ENCODE measurements around the gene RFTN1. TPM values are rescaled to one million over a fixed set of nuclear protein-coding genes. Genes with fewer than 3 reads are reported as not detected.

The RFTN1 gene
- total RNA-seq, 6 experiments from 2014 or later: 15.1 to 36.0 (median 19.8) TPM

DNA sequence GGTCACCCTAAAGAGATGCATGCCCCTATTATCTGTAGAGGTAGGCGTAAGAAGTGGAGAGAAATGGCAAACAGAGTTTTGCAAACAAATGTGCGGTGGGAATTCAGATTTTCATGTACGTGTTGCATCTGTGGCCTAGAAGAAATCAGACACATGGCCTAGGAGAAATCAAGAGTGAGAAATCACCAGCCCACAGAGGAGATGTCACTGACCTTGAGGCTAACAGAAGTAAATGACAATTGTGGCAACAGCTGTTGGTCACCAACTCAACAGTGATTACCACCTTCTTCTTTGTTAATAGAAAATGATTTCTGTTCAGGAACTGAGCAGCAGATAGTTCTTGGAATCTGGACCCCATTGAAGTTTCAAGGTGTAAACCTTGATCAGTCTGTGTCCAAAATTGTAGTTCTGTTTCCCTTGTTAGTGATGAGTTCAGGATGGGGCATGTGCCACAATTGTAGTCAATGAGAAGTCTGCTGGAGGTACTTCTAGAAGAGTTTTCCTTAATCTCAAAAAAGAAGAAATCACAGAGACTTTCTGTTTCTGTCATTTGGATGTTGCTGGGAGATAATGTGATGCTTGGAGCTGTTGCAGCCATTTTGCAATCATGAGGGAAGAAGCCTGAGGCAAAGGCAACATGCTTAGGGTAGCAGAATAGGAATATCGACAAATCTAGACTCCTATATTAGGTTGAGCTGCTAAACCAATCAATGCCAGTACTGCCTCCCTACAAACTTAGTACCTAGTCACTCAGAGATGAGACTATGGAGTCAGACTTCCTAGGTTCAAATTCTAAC is 34.3 kb upstream of the RFTN1 start:
- H3K36me3 ChIP-seq: no peaks in the 10 kb centered on the region
- DNase-seq: no peak
- WGBS (ENCODE audit: insufficient coverage, low coverage, low lambda C conversion rate, missing lambda C conversion rate): 95% methylated on average over 4 of the region's 4 CpGs
- H3K4me3 ChIP-seq: no peak overlapping the region
- no peak for ATAC-seq
- intact Hi-C loops (cut with DNase I): loop anchor here in 1 of 2 donors (10.0 kb wide), 1 partner anchor 263 kb away; no protein-coding TSS in a partner anchor
- no peak overlapping the region for H3K27ac ChIP-seq
- no peaks in the 10 kb centered on the region for H3K27me3 ChIP-seq
- no peaks in the 10 kb centered on the region for H3K9me3 ChIP-seq
- TF ChIP-seq CTCF (IDR thresholded peaks at IDR 0.05) (no peak), POLR2A (IDR thresholded peaks at IDR 0.05) (no peak)
- peaks cover 0 to 4% (median 0%) of the 10 kb centered on the region in 4 donors for H3K4me1 ChIP-seq

- Histone ChIP-seq H3K27me3 (no peaks in the 10 kb centered on the region), H3K4me3 (no peak overlapping the region), H3K4me1 (peaks cover 0 to 4% (median 0%) of the 10 kb centered on the region in 4 donors), H3K36me3 (no peaks in the 10 kb centered on the region), H3K9me3 (no peaks in the 10 kb centered on the region), H3K27ac (peak overlapping the region in 1 of 3 donors; percentile 15)
- ATAC-seq: peak; percentile 24 to 58 (median 46)
- no peak for TF ChIP-seq POLR2A (IDR thresholded peaks at IDR 0.05)
- TF ChIP-seq CTCF (IDR thresholded peaks at IDR 0.05): no peak
- DNase-seq: peak in 1 of 3 donors; percentile 32
- intact Hi-C loops (cut with DNase I): loop anchor here in 1 of 2 donors (10.0 kb wide), 1 partner anchor 262 kb away; no protein-coding TSS in a partner anchor
- 61% methylated on average over 5 of the region's 12 CpGs for WGBS (ENCODE audit: insufficient coverage, low coverage, low lambda C conversion rate, missing lambda C conversion rate)
Measured at GRCh38 chr3:16546186-16547010, 32.9 kb upstream of the RFTN1 start.

GRCh38 chr3:16545413-16546185 is 32.1 kb upstream of the RFTN1 start:
- TF ChIP-seq POLR2A (IDR thresholded peaks at IDR 0.05) (no peak), CTCF (IDR thresholded peaks at IDR 0.05) (no peak)
- Histone ChIP-seq H3K4me3 (no peak overlapping the region), H3K27ac (peak overlapping the region in 1 of 3 donors; percentile 15), H3K9me3 (no peaks in the 10 kb centered on the region), H3K4me1 (peaks cover 0 to 4% (median 0%) of the 10 kb centered on the region in 4 donors), H3K36me3 (no peaks in the 10 kb centered on the region), H3K27me3 (no peaks in the 10 kb centered on the region)
- peak in 1 of 4 donors; percentile 59 for ATAC-seq
- 68% methylated on average over 9 of the region's 10 CpGs for WGBS (ENCODE audit: insufficient coverage, low coverage, low lambda C conversion rate, missing lambda C conversion rate)
- intact Hi-C loops (cut with DNase I): loop anchor here in 1 of 2 donors (10.0 kb wide), 1 partner anchor 261 kb away; no protein-coding TSS in a partner anchor
- no peak for DNase-seq

GRCh38 chr3:16543242-16543864 is 29.9 kb upstream of the RFTN1 start:
- Histone ChIP-seq H3K27me3 (no peaks in the 10 kb centered on the region), H3K4me3 (no peak overlapping the region), H3K9me3 (no peaks in the 10 kb centered on the region), H3K27ac (no peak overlapping the region), H3K36me3 (no peaks in the 10 kb centered on the region), H3K4me1 (no peaks in the 10 kb centered on the region)
- no peak for ATAC-seq
- WGBS (ENCODE audit: insufficient coverage, low coverage, low lambda C conversion rate, missing lambda C conversion rate): 80% methylated on average over 5 of the region's 6 CpGs
- TF ChIP-seq CTCF (IDR thresholded peaks at IDR 0.05): no peak
- no peak for TF ChIP-seq POLR2A (IDR thresholded peaks at IDR 0.05)
- intact Hi-C loops (cut with DNase I): loop anchor here in 1 of 2 donors (10.0 kb wide), 1 partner anchor 259 kb away; no protein-coding TSS in a partner anchor
- no peak for DNase-seq
